ENCODE results near the gene TRAIP.

TRAIP gene

GRCh38 chr3:49869525-49870126 lies 13.3 kb upstream of the TRAIP start, which contains the start of gene CAMKV:
Gene CAMKV (minus strand): TSS chr3:49869906. CDS start chr3:49862388, 7,518 bp downstream.
- Histone ChIP-seq H3K4me3 (ENCODE audit: low read length) (peak within 1 kb of the TSS; percentile 79), H3K27me3 (ENCODE audit: low read depth, low read length) (peaks cover 41% of the 10 kb centered on the region), H3K79me2 (ENCODE audit: low read length) (no peaks in the 10 kb centered on the region), H3K4me2 (ENCODE audit: low read length) (peak within 1 kb of the TSS; percentile 89), H3K9me3 (ENCODE audit: insufficient read depth, low read length) (no peaks in the 10 kb centered on the region), H3K36me3 (replicated peaks; ENCODE audit: low read depth, low read length) (no peaks in the 10 kb centered on the region), H3K4me1 (ENCODE audit: low read length) (no peaks in the 10 kb centered on the region; the same call in 1 of the 2 replicates), H2AFZ (ENCODE audit: low read depth, low read length) (no peak within 1 kb of the TSS), H3K27ac (ENCODE audit: low read length) (no peak within 1 kb of the TSS), H3K9ac (ENCODE audit: low read length) (peak within 1 kb of the TSS; percentile 21), H4K20me1 (ENCODE audit: insufficient read depth, low read length) (no peaks in the 10 kb centered on the region)
- no peak for TF ChIP-seq CTCF (IDR thresholded peaks at IDR 0.05; ENCODE audit: low read depth, low read length)
- no peak for TF ChIP-seq EZH2phosphoT487 (IDR thresholded peaks at IDR 0.05; ENCODE audit: low read depth)

- Histone ChIP-seq H3K36me3 (replicated peaks; ENCODE audit: low read depth, low read length) (no peaks in the 10 kb centered on the region), H3K9me3 (ENCODE audit: insufficient read depth, low read length) (no peaks in the 10 kb centered on the region), H3K27ac (ENCODE audit: low read length) (no peak overlapping the region), H4K20me1 (ENCODE audit: insufficient read depth, low read length) (no peaks in the 10 kb centered on the region), H3K79me2 (ENCODE audit: low read length) (no peaks in the 10 kb centered on the region), H3K9ac (ENCODE audit: low read length) (peak overlapping the region; percentile 21; the same call in 1 of the 2 replicates), H3K4me2 (ENCODE audit: low read length) (peak overlapping the region; percentile 89), H2AFZ (ENCODE audit: low read depth, low read length) (no peak overlapping the region), H3K4me3 (ENCODE audit: low read length) (peak overlapping the region; percentile 79), H3K27me3 (ENCODE audit: low read depth, low read length) (peaks cover 47% of the 10 kb centered on the region), H3K4me1 (ENCODE audit: low read length) (no peaks in the 10 kb centered on the region; the same call in 1 of the 2 replicates)
- TF ChIP-seq CTCF (IDR thresholded peaks at IDR 0.05; ENCODE audit: low read depth, low read length) (no peak), EZH2phosphoT487 (IDR thresholded peaks at IDR 0.05; ENCODE audit: low read depth) (no peak)
These were observed 12.6 kb upstream of the TRAIP start for GRCh38 chr3:49868862-49869466.

- no peak overlapping the region for H3K4me2 ChIP-seq (ENCODE audit: low read length)
- no peak for TF ChIP-seq EZH2phosphoT487 (IDR thresholded peaks at IDR 0.05; ENCODE audit: low read depth)
- no peak for TF ChIP-seq CTCF (IDR thresholded peaks at IDR 0.05; ENCODE audit: low read depth, low read length)
- H3K36me3 ChIP-seq (replicated peaks; ENCODE audit: low read depth, low read length), result no peaks in the 10 kb centered on the region
- H3K9me3 ChIP-seq (ENCODE audit: insufficient read depth, low read length), result no peaks in the 10 kb centered on the region
- H3K9ac ChIP-seq (ENCODE audit: low read length), result no peak overlapping the region
- no peak overlapping the region for H3K27ac ChIP-seq (ENCODE audit: low read length)
- peaks cover 57% of the 10 kb centered on the region for H3K27me3 ChIP-seq (ENCODE audit: low read depth, low read length)
- no peaks in the 10 kb centered on the region; the same call in 1 of the 2 replicates for H3K4me1 ChIP-seq (ENCODE audit: low read length)
- no peak overlapping the region for H2AFZ ChIP-seq (ENCODE audit: low read depth, low read length)
- no peaks in the 10 kb centered on the region for H4K20me1 ChIP-seq (ENCODE audit: insufficient read depth, low read length)
- H3K4me3 ChIP-seq (ENCODE audit: low read length), result no peak overlapping the region
- H3K79me2 ChIP-seq (ENCODE audit: low read length), result no peaks in the 10 kb centered on the region
These were observed 11.5 kb upstream of the TRAIP start for GRCh38 chr3:49867871-49868321.

- no peak for TF ChIP-seq CTCF (IDR thresholded peaks at IDR 0.05; ENCODE audit: low read depth, low read length)
- no peak for TF ChIP-seq EZH2phosphoT487 (IDR thresholded peaks at IDR 0.05; ENCODE audit: low read depth)
- Histone ChIP-seq H3K4me3 (ENCODE audit: low read length) (no peak overlapping the region), H3K27me3 (ENCODE audit: low read depth, low read length) (peaks cover 61% of the 10 kb centered on the region)
These were observed 11.0 kb upstream of the TRAIP start for GRCh38 chr3:49867400-49867799.

More at GRCh38 chr3:49867400-49867799, 11.0 kb upstream of the TRAIP start:
- no peaks in the 10 kb centered on the region for H3K9me3 ChIP-seq (ENCODE audit: insufficient read depth, low read length)
- no peak overlapping the region for H3K4me2 ChIP-seq (ENCODE audit: low read length)
- H3K36me3 ChIP-seq (replicated peaks; ENCODE audit: low read depth, low read length), result no peaks in the 10 kb centered on the region
- H3K79me2 ChIP-seq (ENCODE audit: low read length), result no peaks in the 10 kb centered on the region
- H3K4me1 ChIP-seq (ENCODE audit: low read length), result no peaks in the 10 kb centered on the region; the same call in 1 of the 2 replicates
- no peaks in the 10 kb centered on the region for H4K20me1 ChIP-seq (ENCODE audit: insufficient read depth, low read length)
- no peak overlapping the region for H2AFZ ChIP-seq (ENCODE audit: low read depth, low read length)
- H3K9ac ChIP-seq (ENCODE audit: low read length), result no peak overlapping the region
- no peak overlapping the region for H3K27ac ChIP-seq (ENCODE audit: low read length)
